ENCODE results near the gene ZNF606.

Gene ZNF606

GRCh38 chr19:58002384-58003173 is at the start of gene ZNF606:
Gene ZNF606, minus strand, starts transcription at chr19:58002820. Its CDS starts 1,501 bp downstream, at chr19:58001319.
- intact Hi-C loops (cut with DNase I) = loop anchor here (5.0 to 10.0 kb wide), 2 partner anchors 55 to 58 kb away; partner anchors contain the start of genes ZNF135 and ZNF256
- peak; percentile 75 to 98 (median 84) for DNase-seq

- intact Hi-C loops (cut with DNase I) = no loop called here
- DNase-seq = peak in 1 of 10 donors; percentile 62
These were observed 49.6 kb upstream of the ZNF606 start for GRCh38 chr19:58052256-58052655.

DNA sequence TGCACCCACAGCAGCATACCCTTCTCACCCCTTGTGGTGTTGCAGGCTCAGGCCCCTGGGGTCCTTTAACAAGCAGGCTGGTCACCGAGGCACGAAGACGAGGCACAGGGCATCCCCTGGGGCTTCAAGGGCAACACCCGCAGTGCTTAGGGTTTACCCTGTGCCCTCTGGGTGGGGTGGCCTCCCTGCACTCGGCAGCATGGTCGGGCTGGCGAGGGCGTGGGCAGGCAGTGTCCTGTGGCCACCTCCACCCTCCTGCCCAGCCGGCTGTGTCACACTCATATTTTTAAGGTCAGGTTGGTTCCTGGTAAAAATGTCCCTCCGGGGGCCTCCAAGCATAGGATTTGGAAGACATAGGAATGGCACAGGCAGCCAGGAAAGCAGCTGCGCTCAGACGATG is 45.1 kb upstream of the ZNF606 start:
- intact Hi-C loops (cut with DNase I) = no loop called here
- peak in 2 of 10 donors; percentile 28 to 30 for DNase-seq

GRCh38 chr19:58046856-58047255 is 44.2 kb upstream of the ZNF606 start:
- peak in 1 of 10 donors; percentile 56 for DNase-seq
- intact Hi-C loops (cut with DNase I) = no loop called here

DNA sequence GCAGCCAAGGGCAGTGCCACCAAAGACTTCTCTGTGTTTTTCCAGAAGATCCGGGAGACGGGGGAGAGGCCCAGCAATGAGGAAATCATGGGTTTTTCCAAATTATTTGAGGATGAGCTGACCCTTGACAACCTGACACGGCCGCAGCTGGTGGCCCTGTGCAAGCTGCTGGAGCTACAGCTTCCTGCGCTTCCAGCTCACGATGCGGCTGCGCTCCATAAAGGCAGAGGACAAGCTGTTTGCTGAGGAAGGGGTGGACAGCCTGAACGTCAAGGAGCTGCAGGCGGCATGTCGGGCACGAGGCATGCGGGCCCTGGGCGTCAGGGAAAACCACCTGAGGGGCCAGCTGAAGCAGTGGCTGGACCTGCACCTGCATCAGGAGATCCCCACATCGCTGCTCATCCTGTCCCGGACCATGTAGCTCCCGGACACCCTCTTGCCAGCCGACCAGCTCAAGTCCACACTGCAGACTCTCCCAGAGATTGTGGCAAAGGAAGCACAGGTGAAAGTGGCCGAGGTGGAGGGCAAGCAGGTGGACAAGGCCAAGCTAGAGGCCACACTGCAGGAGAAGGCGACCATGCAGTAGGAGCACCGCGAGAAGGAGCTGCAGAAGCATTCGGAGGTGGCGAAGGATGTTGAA is 42.9 kb upstream of the ZNF606 start:
- intact Hi-C loops (cut with DNase I) = no loop called here
- peak in 3 of 10 donors; percentile 13 to 79 (median 28) for DNase-seq

DNA sequence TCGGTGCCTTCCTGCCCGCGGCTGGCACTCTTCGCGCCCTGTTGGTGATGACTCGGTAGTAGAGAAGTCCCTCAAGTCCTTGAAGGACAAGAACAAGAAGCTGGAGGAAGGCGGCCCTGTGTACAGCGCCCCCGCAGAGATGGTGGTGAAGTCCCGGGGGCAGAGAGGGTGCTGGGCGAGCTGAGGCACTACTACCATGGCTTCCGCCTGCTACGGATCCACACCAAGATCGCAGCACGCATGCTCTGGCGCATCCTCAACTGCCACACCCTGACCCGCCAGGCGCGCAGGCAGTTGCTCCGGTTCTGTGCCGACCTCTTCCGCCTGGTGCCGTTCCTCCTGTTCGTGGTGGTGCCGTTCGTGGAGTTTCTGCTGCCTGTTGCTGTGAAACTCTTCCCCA is 42.3 kb upstream of the ZNF606 start:
- intact Hi-C loops (cut with DNase I) = no loop called here
- peak in 2 of 10 donors; percentile 24 to 71 for DNase-seq

DNA sequence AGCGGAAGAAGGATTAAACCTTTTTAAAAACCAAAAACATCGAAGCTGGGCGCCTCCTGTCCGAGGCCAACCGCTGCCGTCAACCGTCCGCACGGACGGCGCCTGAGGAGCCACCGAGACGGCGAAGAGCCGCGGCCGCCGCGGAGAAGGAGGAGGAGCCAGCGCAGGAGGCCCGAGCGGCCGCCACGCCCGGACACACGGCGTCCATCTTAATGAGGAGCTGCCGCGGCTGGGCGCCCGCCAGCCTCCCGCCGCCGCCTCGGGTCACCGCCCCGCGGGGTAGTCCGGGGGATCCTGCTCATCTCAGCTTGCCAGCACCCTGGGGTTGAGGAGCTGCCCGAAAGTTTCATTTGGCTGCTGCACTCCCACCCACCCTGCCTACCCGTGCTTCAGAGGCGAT is 41.8 kb upstream of the ZNF606 start:
- intact Hi-C loops (cut with DNase I) = no loop called here
- DNase-seq = peak in 3 of 10 donors; percentile 35 to 83 (median 57)

GRCh38 chr19:58042495-58043340 is 40.1 kb upstream of the ZNF606 start:
- intact Hi-C loops (cut with DNase I) = no loop called here
- peak in 2 of 10 donors; percentile 37 to 49 for DNase-seq

DNA sequence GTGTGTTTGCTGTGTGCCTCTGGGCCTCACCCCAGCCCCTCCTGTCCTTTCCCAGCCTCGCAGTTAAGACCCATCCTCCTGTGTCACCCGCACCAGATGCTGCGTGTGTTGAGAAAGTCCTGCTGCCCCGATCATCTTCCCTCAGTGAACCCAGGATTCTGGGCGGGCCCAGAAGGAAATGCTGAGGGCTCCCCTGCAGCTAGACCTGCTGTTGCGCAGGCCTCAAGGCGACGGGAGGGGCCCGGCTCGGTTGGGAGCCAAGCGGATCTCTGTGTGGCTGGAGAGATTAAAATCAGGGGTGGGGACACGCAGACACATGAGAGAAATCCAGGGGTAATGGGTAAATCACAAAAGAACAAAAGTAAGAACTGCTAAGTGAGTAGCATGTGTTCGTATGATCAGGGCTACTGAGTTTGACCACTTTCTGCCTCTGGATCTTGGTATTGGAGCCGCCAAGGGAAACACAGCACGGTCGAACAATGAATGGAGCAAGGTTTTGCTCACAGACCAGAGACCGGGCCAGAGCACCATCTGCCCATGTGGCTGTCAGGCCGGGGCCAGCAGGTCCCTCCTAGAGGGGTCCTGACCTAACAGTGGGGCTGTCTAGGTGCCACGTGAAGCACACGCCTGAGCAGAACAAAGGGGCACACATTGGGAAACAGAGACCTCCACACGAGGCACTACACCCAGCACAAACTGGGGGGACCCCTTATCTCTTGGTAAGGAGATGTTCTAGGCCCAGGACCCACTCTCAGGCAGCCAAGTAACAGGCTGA is 38.3 kb upstream of the ZNF606 start:
- intact Hi-C loops (cut with DNase I) = no loop called here
- peak in 2 of 10 donors; percentile 27 to 39 for DNase-seq

- intact Hi-C loops (cut with DNase I) = no loop called here
- peak in 2 of 10 donors; percentile 31 to 53 for DNase-seq
These were observed 36.1 kb upstream of the ZNF606 start for GRCh38 chr19:58038688-58039204.

DNA sequence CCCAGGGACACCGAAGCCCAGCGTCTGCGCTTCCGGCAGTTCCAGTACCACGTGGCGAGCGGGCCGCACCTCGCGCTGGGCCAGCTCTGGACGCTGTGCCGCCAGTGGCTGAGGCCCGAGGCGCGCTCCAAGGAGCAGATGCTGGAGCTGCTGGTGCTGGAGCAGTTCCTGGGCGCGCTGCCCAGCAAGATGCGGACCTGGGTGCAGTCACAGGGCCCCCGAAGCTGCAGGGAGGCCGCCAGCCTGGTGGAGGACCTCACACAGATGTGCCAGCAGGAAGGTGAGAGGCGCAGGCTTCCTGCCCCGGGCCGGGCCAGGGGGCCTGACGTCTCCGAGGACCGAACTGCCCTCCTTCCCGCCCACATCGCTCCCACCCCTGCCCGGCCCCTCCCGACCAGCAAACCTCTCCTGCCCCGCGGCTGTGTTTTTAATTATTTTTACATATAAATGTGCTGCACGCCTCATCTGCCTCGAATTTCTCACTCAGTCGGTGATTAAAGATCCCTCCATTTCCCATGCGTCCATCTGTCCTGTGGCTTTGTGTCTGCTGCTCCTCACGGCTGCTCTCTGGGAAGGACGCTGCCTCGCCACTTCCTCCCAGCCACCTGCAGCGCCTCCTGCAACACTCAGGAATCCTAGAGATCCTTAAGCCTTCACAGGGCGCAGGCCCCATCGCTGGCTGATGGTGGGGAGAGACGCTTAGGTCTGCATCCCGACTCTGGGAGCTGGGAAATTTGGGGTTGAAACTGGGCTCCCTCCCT is 35.5 kb upstream of the ZNF606 start:
- intact Hi-C loops (cut with DNase I) = no loop called here
- DNase-seq = peak in 8 of 10 donors; percentile 30 to 95 (median 68)

DNA sequence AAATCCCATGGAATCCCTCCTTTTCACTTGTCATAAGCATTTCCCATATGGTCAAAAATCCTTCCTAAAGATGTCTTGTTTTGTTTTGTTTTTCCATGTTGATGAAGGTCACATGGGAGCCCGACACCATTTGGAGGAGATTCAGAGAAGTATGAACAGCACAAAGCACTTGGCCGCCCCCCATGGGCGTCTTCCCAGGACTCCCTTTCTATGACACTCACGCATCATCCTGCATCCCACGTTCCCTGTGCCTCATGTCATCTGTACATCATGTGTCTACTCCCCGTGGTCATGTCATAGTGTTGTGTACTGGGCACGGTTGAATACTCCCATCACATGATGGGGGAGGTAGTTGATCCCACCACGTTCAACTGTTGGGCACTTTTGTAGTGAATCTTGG is 33.2 kb upstream of the ZNF606 start:
- DNase-seq = peak in 2 of 10 donors; percentile 32 to 61
- intact Hi-C loops (cut with DNase I) = no loop called here

GRCh38 chr19:58034477-58034793 is 31.8 kb upstream of the ZNF606 start:
- peak in 1 of 10 donors; percentile 47 for DNase-seq
- intact Hi-C loops (cut with DNase I) = no loop called here

DNA sequence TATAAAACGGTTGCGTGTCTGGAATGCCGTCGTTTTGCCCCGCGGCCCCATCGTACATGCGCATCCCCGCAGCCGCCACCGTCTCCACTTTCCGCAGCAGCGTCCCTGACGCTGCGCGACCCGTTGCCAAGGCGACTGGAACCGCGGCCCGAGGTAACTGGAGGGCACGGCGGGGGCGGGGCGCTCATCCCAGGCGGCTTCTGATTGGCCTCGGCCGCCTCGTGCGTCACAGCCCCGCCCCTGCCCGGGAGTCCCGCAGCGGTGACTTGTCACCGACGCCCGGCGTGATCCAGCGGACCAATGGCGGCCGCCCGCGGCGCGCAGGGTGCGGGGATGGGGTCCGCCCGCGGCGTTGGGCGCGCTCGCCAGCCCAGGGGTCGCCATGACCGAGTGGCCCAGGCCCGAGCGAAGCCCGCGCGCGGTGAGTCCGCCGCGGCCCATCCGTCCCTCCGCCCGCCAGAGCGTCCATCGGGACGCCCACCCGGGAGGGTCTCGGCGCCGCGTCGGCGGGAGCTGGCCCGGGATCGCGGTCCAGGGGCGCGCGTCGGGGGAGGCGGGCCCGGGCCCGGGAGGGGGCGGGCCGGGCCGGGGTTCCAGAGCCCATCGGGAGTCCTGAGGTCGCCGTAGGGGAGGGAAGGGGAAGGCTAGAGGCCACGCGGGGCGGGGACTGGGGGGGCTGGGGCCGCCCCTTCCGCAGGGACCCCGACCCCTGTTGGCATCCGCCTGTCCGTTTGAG is 31.3 kb upstream of the ZNF606 start, which contains the start of gene ZSCAN1:
Gene ZSCAN1 (plus strand): TSS at position 285 of the 736 bp plus-strand sequence. CDS start 3,812 bp downstream, outside the sequence.
- DNase-seq = peak; percentile 92 to 100 (median 97)
- intact Hi-C loops (cut with DNase I) = loop anchor here (2.0 kb wide), 1 partner anchor 65 kb away; the partner anchor contains the start of gene ZSCAN18

DNA sequence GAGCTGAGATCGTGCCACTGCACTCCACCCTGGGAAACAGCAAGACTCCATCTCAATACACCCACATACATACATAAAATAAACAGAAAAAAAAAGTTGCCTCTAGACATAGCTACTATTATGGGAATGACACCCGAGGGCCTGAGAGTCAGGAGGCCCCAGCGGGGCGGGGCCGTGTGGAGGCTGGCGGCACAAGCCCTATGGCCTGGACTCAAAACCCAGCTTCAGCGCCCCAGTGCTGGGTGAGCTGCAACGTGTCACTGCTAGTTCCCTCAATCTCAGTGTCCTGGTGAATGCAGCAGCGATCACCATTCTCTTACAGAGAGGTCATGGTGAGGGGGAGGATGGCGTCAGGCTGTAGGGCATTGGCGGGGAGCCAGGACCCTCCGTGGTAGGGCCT is 22.0 kb upstream of the ZNF606 start:
- intact Hi-C loops (cut with DNase I) = loop anchor here (5.0 kb wide), 1 partner anchor 33 kb away; the partner anchor contains the start of gene ZNF135
- peak in 2 of 10 donors; percentile 48 to 59 for DNase-seq

DNA sequence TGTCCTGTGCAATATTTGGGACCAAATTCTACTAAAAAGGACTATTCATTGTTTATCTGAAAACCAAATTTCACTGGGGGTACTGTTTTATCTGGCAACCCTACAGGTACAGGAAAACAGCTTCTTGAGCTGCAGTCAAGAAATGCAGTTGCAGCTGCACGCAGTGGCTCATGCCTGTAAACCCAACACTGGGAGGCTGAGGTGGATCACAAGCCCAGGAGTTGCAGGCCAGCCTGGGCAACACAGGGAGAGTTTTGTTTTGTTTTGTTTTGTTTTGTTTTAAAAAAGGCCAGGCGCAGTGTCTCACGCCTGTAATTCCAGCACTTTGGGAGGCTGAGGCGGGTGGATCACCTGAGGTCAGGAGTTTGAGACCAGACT is 19.7 kb upstream of the ZNF606 start:
- intact Hi-C loops (cut with DNase I) = loop anchor here (5.0 kb wide), 1 partner anchor 35 kb away; the partner anchor contains the start of gene ZNF135

DNA sequence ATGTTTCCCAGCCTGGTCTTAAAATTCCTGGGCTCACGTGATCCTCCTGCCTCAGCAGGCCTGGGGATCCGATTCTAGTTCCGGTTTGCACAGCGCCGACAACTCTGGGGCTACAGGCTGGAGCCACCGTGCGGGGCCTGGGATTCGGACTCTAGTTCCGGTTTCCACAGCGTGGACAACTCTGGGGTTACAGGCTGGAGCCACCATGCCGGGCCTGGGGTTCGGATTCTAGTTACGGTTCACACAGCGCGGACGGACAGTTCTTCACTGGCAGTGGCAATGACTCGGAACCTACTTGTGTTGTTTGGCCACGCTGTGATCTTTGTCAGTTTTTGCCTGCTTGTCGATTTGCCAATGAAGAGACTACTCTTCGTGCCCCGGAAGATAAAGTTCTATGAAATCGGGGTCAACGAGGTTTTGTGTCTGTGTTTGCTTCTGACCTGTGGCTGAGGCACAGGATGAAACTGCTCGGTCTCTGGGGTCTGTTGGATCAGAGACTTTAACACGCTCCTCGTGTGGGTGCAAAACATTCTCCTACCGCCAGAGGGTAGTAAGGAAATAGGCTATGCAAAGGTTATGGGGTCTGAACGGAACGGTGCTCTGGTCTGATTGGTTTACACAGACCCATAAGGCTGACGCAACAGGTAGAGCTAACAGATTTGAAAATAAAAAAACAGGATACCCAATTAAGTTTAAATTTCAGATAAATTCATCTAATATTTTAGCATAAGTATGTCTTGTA is 19.1 kb upstream of the ZNF606 start:
- intact Hi-C loops (cut with DNase I) = loop anchor here (5.0 kb wide), 1 partner anchor 36 kb away; the partner anchor contains the start of gene ZNF135
- peak in 6 of 10 donors; percentile 27 to 80 (median 60) for DNase-seq

More for the DNA sequence above, 19.7 kb upstream of the ZNF606 start:
- DNase-seq = peak in 1 of 10 donors; percentile 80

Data from posterior cingulate gyrus (tissue), 11 donors.